SH-SY5Y (cell line): ENCODE measurements around the gene ARHGAP8.

Experiments
- GATA2 ChIP-seq: IDR thresholded peaks from 2 replicates; pipeline ENCODE4 v1.6.1; 2011; ENCODE audit warnings: mild to moderate bottlenecking, low read depth, low read length
- GATA3 ChIP-seq: IDR thresholded peaks from 2 replicates; pipeline ENCODE4 v1.6.1; 2011; ENCODE audit warnings: low read depth, mild to moderate bottlenecking, low read length, moderate library complexity

Gene ARHGAP8

DNA sequence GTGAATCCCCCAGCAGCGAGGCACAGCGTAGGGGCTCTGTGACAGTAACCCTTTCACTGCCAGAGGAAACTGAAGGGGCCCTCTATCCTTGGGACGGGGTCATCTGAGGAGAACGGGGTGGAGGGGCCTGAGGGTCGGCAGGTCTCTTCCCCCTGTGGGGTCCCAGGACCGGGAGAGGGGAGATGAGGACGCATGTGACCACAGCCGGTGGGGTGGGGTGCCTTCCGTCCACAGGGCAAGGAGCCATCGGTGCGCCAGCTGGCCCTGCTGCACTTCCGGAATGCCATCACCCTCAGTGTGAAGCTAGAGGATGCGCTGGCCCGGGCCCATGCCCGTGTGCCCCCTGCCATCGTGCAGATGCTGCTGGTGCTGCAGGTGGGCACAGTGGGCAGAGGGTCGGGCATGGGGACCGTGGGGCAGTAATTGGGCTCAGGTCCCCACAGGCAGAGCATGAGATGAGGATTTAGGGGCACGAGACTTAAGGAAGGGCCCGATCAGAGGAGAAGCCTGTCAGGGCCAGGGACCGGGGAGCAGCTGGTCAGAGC, 20.3 kb upstream of the ARHGAP8 start:
- TF ChIP-seq GATA3 (no peak), GATA2 (no peak)

GRCh38 chr22:44732661-44733060, 19.7 kb upstream of the ARHGAP8 start:
- no peak for TF ChIP-seq GATA3
- no peak for TF ChIP-seq GATA2

GRCh38 chr22:44733426-44734106, 18.8 kb upstream of the ARHGAP8 start:
- TF ChIP-seq GATA3 = no peak
- TF ChIP-seq GATA2 = no peak

GRCh38 chr22:44734278-44734677, 18.1 kb upstream of the ARHGAP8 start:
- TF ChIP-seq GATA2 = no peak
- no peak for TF ChIP-seq GATA3

DNA sequence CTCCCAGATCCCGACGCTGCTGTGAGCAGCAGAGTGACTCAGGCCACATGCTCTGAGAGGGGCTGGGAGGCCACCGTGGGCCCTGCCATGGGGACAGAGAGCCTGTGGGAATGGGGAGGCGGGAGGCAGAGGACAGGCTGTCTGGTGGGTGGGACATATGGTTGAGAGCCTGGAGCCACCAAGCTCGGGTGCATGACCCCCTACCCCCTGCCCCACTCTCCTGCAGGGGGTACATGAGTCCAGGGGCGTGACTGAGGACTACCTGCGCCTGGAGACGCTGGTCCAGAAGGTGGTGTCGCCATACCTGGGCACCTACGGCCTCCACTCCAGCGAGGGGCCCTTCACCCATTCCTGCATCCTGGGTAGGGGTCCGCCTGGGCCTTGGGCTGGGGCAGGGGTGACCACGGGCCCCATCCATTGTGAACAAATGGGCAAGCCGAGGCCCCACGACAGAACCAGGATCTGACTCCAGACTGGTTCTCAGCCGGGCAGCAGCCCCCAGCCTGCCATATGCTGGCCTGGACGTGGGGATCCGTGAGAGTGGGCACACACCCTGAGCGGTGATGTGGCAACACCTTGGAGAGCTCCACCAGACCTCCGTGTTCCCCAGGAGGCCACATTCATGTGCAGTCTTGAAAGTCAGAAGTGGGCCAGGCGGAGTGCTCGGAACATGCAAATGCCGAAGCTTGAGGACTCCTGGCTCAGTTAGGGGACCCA, 17.4 kb upstream of the ARHGAP8 start:
- TF ChIP-seq GATA2 (no peak), GATA3 (no peak)

- TF ChIP-seq GATA3 (no peak), GATA2 (no peak)
Measured at GRCh38 chr22:44735518-44736428, 16.6 kb upstream of the ARHGAP8 start.

- TF ChIP-seq GATA3 (no peak), GATA2 (no peak)
Measured at GRCh38 chr22:44736581-44737405, 15.6 kb upstream of the ARHGAP8 start.

- no peak for TF ChIP-seq GATA2
Measured at GRCh38 chr22:44737406-44738346, 14.7 kb upstream of the ARHGAP8 start.

- TF ChIP-seq GATA2 (no peak), GATA3 (no peak)
Measured at GRCh38 chr22:44738347-44738715, 14.0 kb upstream of the ARHGAP8 start.

DNA sequence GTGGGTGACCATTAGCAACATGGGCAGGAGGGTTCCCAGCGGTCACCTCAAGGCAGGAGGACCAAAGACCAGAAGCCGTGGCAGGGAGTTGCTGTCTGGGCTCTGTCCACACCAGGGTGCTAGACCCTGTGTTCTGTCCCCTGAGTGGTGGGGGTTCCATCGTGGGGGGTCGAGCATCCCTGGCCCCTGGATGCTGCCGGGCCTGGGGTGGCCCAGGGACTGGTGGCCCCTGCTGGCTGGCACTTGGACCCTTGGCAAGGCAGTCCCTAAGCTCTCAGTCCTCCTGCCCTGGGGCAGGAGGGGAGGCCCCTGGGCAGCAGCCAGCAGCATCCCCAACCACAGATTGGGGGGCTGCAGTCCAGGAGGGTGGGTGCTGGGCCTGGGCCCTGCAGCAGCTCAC, 13.4 kb upstream of the ARHGAP8 start:
- TF ChIP-seq GATA2 (no peak), GATA3 (no peak)

DNA sequence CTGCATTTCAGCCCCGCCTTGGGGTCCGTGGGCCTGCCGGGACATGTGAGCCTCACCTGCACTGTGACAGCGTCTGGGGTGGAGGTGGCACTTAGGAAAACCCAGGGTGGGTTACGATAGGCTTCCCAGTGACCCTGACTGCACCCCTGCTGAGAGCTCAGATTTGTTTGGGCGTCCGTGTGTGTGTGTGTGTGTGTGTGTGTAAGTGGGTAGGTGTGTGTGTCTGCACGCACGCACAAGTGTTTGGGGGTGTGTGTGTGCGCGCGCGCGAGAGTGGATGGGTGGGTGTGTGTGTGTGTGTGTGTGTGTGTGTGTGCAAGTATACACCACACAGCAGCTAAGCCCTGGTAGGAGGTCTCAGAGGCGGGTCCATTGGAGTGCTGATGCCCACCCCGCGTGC, 12.1 kb upstream of the ARHGAP8 start:
- TF ChIP-seq GATA3 (no peak), GATA2 (no peak)

DNA sequence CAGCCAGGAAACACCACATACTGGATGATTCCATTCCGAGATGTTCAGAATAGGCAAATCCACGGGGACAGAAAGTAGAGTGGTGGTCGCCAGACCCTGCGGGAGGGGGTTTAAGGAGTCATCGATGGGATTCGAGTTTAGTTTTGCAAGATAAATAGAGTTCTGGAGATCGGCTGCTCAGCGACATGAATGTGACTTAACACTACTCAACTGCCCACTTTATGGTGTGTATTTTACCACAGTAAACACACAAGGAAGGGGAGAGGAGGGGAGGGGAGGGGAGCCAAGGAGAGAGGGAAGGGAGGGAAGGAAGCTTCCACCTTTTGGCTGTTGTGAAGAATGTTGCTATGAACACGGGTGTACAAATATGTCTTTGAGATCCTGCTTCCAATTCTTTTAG, 10.4 kb upstream of the ARHGAP8 start:
- TF ChIP-seq GATA2 (no peak), GATA3 (no peak)
